ENCODE measurements around the gene TSPO2. TPM values are rescaled to one million over a fixed set of nuclear protein-coding genes. Genes with fewer than 3 reads are reported as not detected.

TSPO2 gene
- total and polyA plus RNA-seq, 2 donors (not counting 3 experiments of a cell fraction or from before 2014, with no cell fraction given), result not detected

DNA sequence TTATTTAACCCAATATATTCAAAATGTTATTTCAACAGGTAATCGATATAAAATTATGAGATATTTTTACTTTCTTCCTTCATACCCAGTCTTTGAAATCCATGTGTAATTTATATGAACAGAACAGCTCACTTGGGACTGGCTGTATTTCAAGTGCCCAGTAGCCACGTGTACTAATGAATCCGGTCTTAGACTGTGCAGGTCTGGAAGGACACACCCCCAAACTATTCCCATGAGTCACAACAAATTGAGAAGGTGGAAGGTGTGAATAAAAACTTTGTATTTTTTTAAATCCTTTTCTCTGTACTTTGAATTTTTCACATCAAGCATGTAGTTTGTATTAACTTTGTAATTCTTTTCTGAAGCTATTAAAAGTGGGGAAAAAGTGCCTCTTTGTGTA lies 6.1 kb upstream of the TSPO2 start:
- Histone ChIP-seq H3K36me3 (ENCODE audit: control insufficient read depth in 2 of 2, extremely low read depth in 1 of 2, insufficient read depth in 2 of 2, low read length in 2 of 2) (no peaks in the 10 kb centered on the region), H3K9ac (replicated peaks; ENCODE audit: extremely low read depth, insufficient read depth, low read length) (no peak overlapping the region), H3K27ac (ENCODE audit: insufficient read depth, low read depth, low read length) (no peak overlapping the region), H3K79me2 (ENCODE audit: control insufficient read depth, insufficient read depth, low read length) (no peaks in the 10 kb centered on the region), H3K27me3 (ENCODE audit: control insufficient read depth in 2 of 2, insufficient read depth in 2 of 2, low read length in 2 of 2) (peaks cover 0 to 3% of the 10 kb centered on the region in 2 experiments), H2AFZ (ENCODE audit: low read depth, low read length) (no peak overlapping the region), H4K20me1 (replicated peaks; ENCODE audit: control insufficient read depth, extremely low read depth, insufficient read depth, low read length) (no peaks in the 10 kb centered on the region), H3K4me1 (ENCODE audit: control insufficient read depth, extremely low read depth, insufficient read depth, low read length) (no peaks in the 10 kb centered on the region), H3K9me3 (replicated peaks; ENCODE audit: control insufficient read depth, insufficient read depth, low read length) (no peaks in the 10 kb centered on the region), H3K4me2 (ENCODE audit: insufficient read depth, low read length) (no peak overlapping the region), H3K4me3 (replicated peaks in 1 of 3; ENCODE audit: insufficient read depth in 1 of 3, low read depth in 1 of 3, low read length in 3 of 3) (no peak overlapping the region), H3K9me1 (replicated peaks; ENCODE audit: control insufficient read depth, extremely low read depth, insufficient read depth, low read length) (no peaks in the 10 kb centered on the region)
- dilution Hi-C loops (cut with MboI; ENCODE audit: extremely low pct_ligation_motif_present, low sequenced_read_pairs), result no loop called here
- ChIA-PET CTCF (interaction anchor here (1.0 to 2.7 kb wide), 7 partner anchors 9 to 146 kb away, joined by 3 to 21 read pairs (median 4); no protein-coding TSS in a partner anchor), POLR2A (no interaction called here)
- no peak for FAIRE-seq
- no TSS peak for BruUV-seq (replicated peaks)
- TF ChIP-seq FOS (IDR thresholded peaks at IDR 0.05; ENCODE audit: borderline replicate concordance, insufficient read depth, low read length) (no peak), POLR2A (IDR thresholded peaks at IDR 0.05; ENCODE audit: low read depth, low read length) (no peak), CTCF (IDR thresholded peaks at IDR 0.05; ENCODE audit: extremely low read depth in 1 of 2, insufficient read depth in 1 of 2, low read depth in 1 of 2, low read length in 2 of 2) (no peak), MAX (IDR thresholded peaks at IDR 0.05; ENCODE audit: insufficient read depth, insufficient read length) (no peak)
- intact Hi-C loops (cut with micrococcal nuclease), result no loop called here
- no peak for DNase-seq (ENCODE audit: low read depth, low spot score)

DNA sequence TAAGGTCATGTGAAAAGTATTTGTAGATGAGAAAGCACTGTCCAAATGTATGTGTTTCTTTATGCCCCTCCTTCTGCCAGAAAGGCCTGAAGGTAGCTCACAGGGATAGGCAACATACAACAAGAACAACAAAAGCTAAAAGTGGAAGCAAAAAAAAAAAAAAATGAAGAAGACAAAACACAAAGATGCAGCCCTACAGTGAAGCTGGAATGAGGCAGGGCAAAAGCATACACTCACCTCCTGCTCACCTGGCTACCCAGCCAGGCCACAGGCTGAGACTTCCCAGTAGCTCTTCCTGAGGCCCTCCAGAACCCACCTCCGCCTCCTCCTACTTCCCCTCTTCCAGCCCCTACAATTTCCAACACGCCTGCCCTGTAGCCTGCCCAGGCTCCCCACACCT lies 5.7 kb upstream of the TSPO2 start:
- DNase-seq (ENCODE audit: low read depth, low spot score) (no peak), FAIRE-seq (no peak)
- H3K36me3 ChIP-seq (ENCODE audit: control insufficient read depth in 2 of 2, extremely low read depth in 1 of 2, insufficient read depth in 2 of 2, low read length in 2 of 2), result no peaks in the 10 kb centered on the region
- BruUV-seq (replicated peaks), result no TSS peak
- no peak overlapping the region for H3K4me3 ChIP-seq (replicated peaks in 1 of 3; ENCODE audit: insufficient read depth in 1 of 3, low read depth in 1 of 3, low read length in 3 of 3)
- no peak for TF ChIP-seq GATA2 (IDR thresholded peaks at IDR 0.05; ENCODE audit: insufficient read depth, insufficient read length, low read depth, low read length)
- TF ChIP-seq CTCF (IDR thresholded peaks at IDR 0.05; ENCODE audit: extremely low read depth in 1 of 2, insufficient read depth in 1 of 2, low read depth in 1 of 2, low read length in 2 of 2), result no peak
- TF ChIP-seq MYC (IDR thresholded peaks at IDR 0.05; ENCODE audit: low read depth, low read length), result no peak
- no peak for TF ChIP-seq MAX (IDR thresholded peaks at IDR 0.05; ENCODE audit: insufficient read depth, insufficient read length)
- no peak for TF ChIP-seq POLR2A (IDR thresholded peaks at IDR 0.05; ENCODE audit: low read depth, low read length)
- TF ChIP-seq POLR2AphosphoS5 (IDR thresholded peaks at IDR 0.05; ENCODE audit: insufficient read depth, low read depth, low read length), result no peak
- no peak for TF ChIP-seq JUN (IDR thresholded peaks at IDR 0.05; ENCODE audit: borderline replicate concordance, insufficient read depth, insufficient read length, low read depth)
- TF ChIP-seq EZH2 (IDR thresholded peaks at IDR 0.05; ENCODE audit: borderline replicate concordance, low read depth, low read length, severe bottlenecking), result no peak
- TF ChIP-seq FOS (IDR thresholded peaks at IDR 0.05; ENCODE audit: borderline replicate concordance, insufficient read depth, low read length), result no peak
- ChIA-PET CTCF (interaction anchor here (1.1 to 2.7 kb wide), 5 partner anchors 9 to 146 kb away, joined by 3 to 21 read pairs (median 4); no protein-coding TSS in a partner anchor), POLR2A (no interaction called here)
- H3K4me2 ChIP-seq (ENCODE audit: insufficient read depth, low read length), result no peak overlapping the region
- dilution Hi-C loops (cut with MboI; ENCODE audit: extremely low pct_ligation_motif_present, low sequenced_read_pairs), result no loop called here
- H2AFZ ChIP-seq (ENCODE audit: low read depth, low read length), result no peak overlapping the region
- no peaks in the 10 kb centered on the region for H3K4me1 ChIP-seq (ENCODE audit: control insufficient read depth, extremely low read depth, insufficient read depth, low read length)
- no peaks in the 10 kb centered on the region for H3K9me3 ChIP-seq (replicated peaks; ENCODE audit: control insufficient read depth, insufficient read depth, low read length)
- no peak overlapping the region for H3K27ac ChIP-seq (ENCODE audit: insufficient read depth, low read depth, low read length)
- H4K20me1 ChIP-seq (replicated peaks; ENCODE audit: control insufficient read depth, extremely low read depth, insufficient read depth, low read length), result no peaks in the 10 kb centered on the region
- intact Hi-C loops (cut with micrococcal nuclease), result no loop called here
- peaks cover 0 to 2% of the 10 kb centered on the region in 2 experiments for H3K27me3 ChIP-seq (ENCODE audit: control insufficient read depth in 2 of 2, insufficient read depth in 2 of 2, low read length in 2 of 2)
- no peaks in the 10 kb centered on the region for H3K79me2 ChIP-seq (ENCODE audit: control insufficient read depth, insufficient read depth, low read length)
- H3K9me1 ChIP-seq (replicated peaks; ENCODE audit: control insufficient read depth, extremely low read depth, insufficient read depth, low read length), result no peaks in the 10 kb centered on the region
- H3K9ac ChIP-seq (replicated peaks; ENCODE audit: extremely low read depth, insufficient read depth, low read length), result no peak overlapping the region
